SK-N-SH (cell line): ENCODE measurements around the gene TOX4. TPM values are rescaled to one million over a fixed set of nuclear protein-coding genes. Genes with fewer than 3 reads are reported as not detected.

Experiments used
- CTCF ChIA-PET: fragments of 300-600, 350-600 bp; formaldehyde crosslinking; extraction: SDS; loops from one replicate; lab custom pipeline; 2021; lab: Yijun Ruan, JAX
- POLR2A ChIA-PET: fragments of 350-600 bp; sonication (Branson Sonifier 250); formaldehyde crosslinking; extraction: SDS; loops from one replicate; lab custom pipeline; 2020; ENCODE audit warnings: antibody characterized with exemption, inconsistent platforms; lab: Yijun Ruan, JAX
- DNase-seq: peaks from one replicate; pipeline ENCODE4 v3.0.0; 2012
- H2AFZ ChIP-seq: fragments of 200-600 bp; sonication (generic); 2 replicates; pipeline ENCODE4 v1.8.1; 2016; ENCODE audit warnings: antibody characterized with exemption, mild to moderate bottlenecking, low read depth
- H3F3A ChIP-seq: fragments of 200-600 bp; sonication (generic); replicated peaks from 2 replicates; pipeline ENCODE3; 2016; ENCODE audit warnings: antibody characterized with exemption, mild to moderate bottlenecking; ENCODE audit not compliant: insufficient read depth
- H3K27ac ChIP-seq, 2 experiments: fragments of 200-500 bp in 1 of 2; fragments of 200-600 bp in 1 of 2; sonication (Bioruptor generic) in 1 of 2; sonication (generic), shearing (Covaris generic) in 1 of 2; 2 replicates each; pipeline versions ENCODE4 v1.5.1 to v1.6.1; 2014 to 2016; ENCODE audit warnings: low read depth in 2 of 2, inconsistent platforms in 1 of 2, low read length in 1 of 2, mild to moderate bottlenecking in 1 of 2, mixed read lengths in 1 of 2
- H3K27me3 ChIP-seq: fragments of 200-600 bp; sonication (generic), shearing (Covaris generic); 2 replicates; pipeline ENCODE4 v1.6.1; 2016; ENCODE audit warnings: mixed run types; ENCODE audit not compliant: insufficient read depth
- H3K36me3 ChIP-seq, 2 experiments: fragments of 200-500 bp in 1 of 2; fragments of 200-600 bp in 1 of 2; sonication (Bioruptor generic) in 1 of 2; sonication (generic) in 1 of 2; replicated peaks in 1 of 2; 2 replicates each; pipeline versions ENCODE3 to v1.5.1; 2014 to 2016; ENCODE audit warnings: low read length in 1 of 2, mild to moderate bottlenecking in 1 of 2; ENCODE audit not compliant: insufficient read depth in 2 of 2, control insufficient read depth in 1 of 2
- H3K4me1 ChIP-seq, 2 experiments: fragments of 200-500 bp in 1 of 2; fragments of 200-600 bp in 1 of 2; sonication (Bioruptor generic) in 1 of 2; sonication (generic), shearing (Covaris generic) in 1 of 2; 2 replicates each; pipeline versions ENCODE4 v1.5.1 to v1.6.1; 2014 to 2016; ENCODE audit warnings: low read depth in 1 of 2, low read length in 1 of 2, mixed run types in 1 of 2; ENCODE audit not compliant: insufficient read depth in 2 of 2, control insufficient read depth in 1 of 2
- H3K4me2 ChIP-seq: fragments of 200-600 bp; sonication (generic), shearing (Covaris generic); 2 replicates; pipeline ENCODE4 v1.6.1; 2017; ENCODE audit warnings: mixed run types
- H3K4me3 ChIP-seq, 2 experiments: fragments of 200-500 bp in 1 of 2; fragments of 200-600 bp in 1 of 2; sonication (Bioruptor generic) in 1 of 2; sonication (generic), shearing (Covaris generic) in 1 of 2; 2 replicates each; pipeline versions ENCODE4 v1.5.1 to v1.8.1; 2014 to 2016; ENCODE audit warnings: low read depth in 2 of 2, inconsistent platforms in 1 of 2, low read length in 1 of 2, mild to moderate bottlenecking in 1 of 2, mixed read lengths in 1 of 2, moderate library complexity in 1 of 2
- H3K79me2 ChIP-seq: fragments of 200-600 bp; sonication (generic); 2 replicates; pipeline ENCODE4 v1.8.1; 2017; ENCODE audit warnings: mild to moderate bottlenecking; ENCODE audit not compliant: insufficient read depth
- H3K9ac ChIP-seq: fragments of 200-600 bp; sonication (generic); 2 replicates; pipeline ENCODE4 v1.6.1; 2017; ENCODE audit warnings: mixed run types
- H3K9me2 ChIP-seq: fragments of 200-600 bp; sonication (generic); 2 replicates; pipeline ENCODE4 v1.6.1; 2017; ENCODE audit warnings: mixed run types
- H3K9me3 ChIP-seq: fragments of 200-600 bp; sonication (generic); 2 replicates; pipeline ENCODE4 v1.6.1; 2017; ENCODE audit warnings: mixed run types, mild to moderate bottlenecking, moderate library complexity
- H4K20me1 ChIP-seq: fragments of 200-600 bp; sonication (generic); 2 replicates; pipeline ENCODE4 v1.6.1; 2017; ENCODE audit warnings: mild to moderate bottlenecking, mixed run types; ENCODE audit not compliant: insufficient read depth
- CHD2 ChIP-seq: fragments of 150-350 bp; IDR thresholded peaks from 2 replicates; pipeline ENCODE4 v1.6.1; 2018; ENCODE audit warnings: low read length; ENCODE audit not compliant: partially characterized antibody
- ELF1 ChIP-seq: IDR thresholded peaks from 2 replicates; pipeline ENCODE4 v1.4.0; 2012
- EP300 ChIP-seq, 2 experiments: IDR thresholded peaks; 2 replicates each; pipeline versions ENCODE4 v1.4.0 to v1.6.1; 2012; ENCODE audit warnings: borderline replicate concordance in 1 of 2, low read depth in 1 of 2, low read length in 1 of 2
- EZH2phosphoT487 ChIP-seq: fragments of 200-600 bp; sonication (generic); IDR thresholded peaks from 2 replicates; pipeline ENCODE4 v1.6.1; 2017; ENCODE audit warnings: low read depth, mixed run types, mild to moderate bottlenecking, antibody characterized with exemption, moderate library complexity, borderline replicate concordance
- FOXJ3 ChIP-seq: sonication (generic); formaldehyde crosslinking; IDR thresholded peaks from 2 replicates; pipeline ENCODE4 v1.5.1; 2020; ENCODE audit warnings: mild to moderate bottlenecking, missing genetic modification reagents
- FOXM1 ChIP-seq: IDR thresholded peaks from 2 replicates; pipeline ENCODE4 v1.4.0; 2012; ENCODE audit warnings: low read depth, mild to moderate bottlenecking
- GABPA ChIP-seq: IDR thresholded peaks from 2 replicates; pipeline ENCODE4 v1.4.0; 2012; ENCODE audit warnings: low read depth, mild to moderate bottlenecking
- MEF2A ChIP-seq: IDR thresholded peaks from 2 replicates; pipeline ENCODE4 v1.4.0; 2012; ENCODE audit warnings: low read depth, borderline replicate concordance
- MXI1 ChIP-seq: IDR thresholded peaks from 2 replicates; pipeline ENCODE4 v1.6.1; 2012; ENCODE audit warnings: mild to moderate bottlenecking, low read depth, low read length, improper control_type of control experiment
- NFIC ChIP-seq: IDR thresholded peaks from 2 replicates; pipeline ENCODE4 v1.4.0; 2012; ENCODE audit warnings: borderline replicate concordance
- NRF1 ChIP-seq: IDR thresholded peaks from 2 replicates; pipeline ENCODE4 v1.6.1; 2012; ENCODE audit warnings: low read depth, mild to moderate bottlenecking, low read length
- POLR2AphosphoS5 ChIP-seq: IDR thresholded peaks from 2 replicates; pipeline ENCODE4 v1.6.1; 2012; ENCODE audit warnings: low read depth, low read length
- RFX5 ChIP-seq: IDR thresholded peaks from 2 replicates; pipeline ENCODE4 v1.6.1; 2012; ENCODE audit warnings: mild to moderate bottlenecking, improper control_type of control experiment, low read length
- TCF12 ChIP-seq: IDR thresholded peaks from 2 replicates; pipeline ENCODE4 v1.4.0; 2012
- TEAD4 ChIP-seq: IDR thresholded peaks from 2 replicates; pipeline ENCODE4 v1.4.0; 2012; ENCODE audit warnings: mild to moderate bottlenecking, borderline replicate concordance; ENCODE audit not compliant: insufficient read depth
- YY1 ChIP-seq: IDR thresholded peaks from 2 replicates; pipeline ENCODE4 v1.4.0; 2012; ENCODE audit warnings: low read depth, mild to moderate bottlenecking
- polyA plus RNA-seq, 3 experiments: library from polyadenylated mRNA; depleted of rRNA; stranded (reverse); fragments of >200 nt; gene quantifications; 2 replicates each; pipeline ENCODE4 v1.2.3, GENCODE V29; 2012
- TF ChIP-seq, protein P1 (sequence below): IDR thresholded peaks from 2 replicates; pipeline ENCODE4 v1.4.0; 2012; ENCODE audit warnings: low read depth, borderline replicate concordance
- TF ChIP-seq, protein P2 (sequence below): fragments of 150-350 bp; IDR thresholded peaks from 2 replicates; pipeline ENCODE4 v1.6.1; 2017; ENCODE audit warnings: antibody characterized with exemption, low read length, low read depth, borderline replicate concordance
- TF ChIP-seq, protein P3 (sequence below): IDR thresholded peaks from 2 replicates; pipeline ENCODE4; 2012
- TF ChIP-seq, protein P4 (sequence below): IDR thresholded peaks from 2 replicates; pipeline ENCODE4 v1.4.0; 2012; ENCODE audit warnings: low read depth
- TF ChIP-seq, protein P5 (sequence below): IDR thresholded peaks from 2 replicates; pipeline ENCODE4 v1.6.1; 2012; ENCODE audit warnings: mild to moderate bottlenecking, low read depth, low read length, moderate library complexity

Gene TOX4
- polyA plus RNA-seq, 1 of the 3 experiments (the other 2 are of a cell fraction) = 52.3 TPM

DNA sequence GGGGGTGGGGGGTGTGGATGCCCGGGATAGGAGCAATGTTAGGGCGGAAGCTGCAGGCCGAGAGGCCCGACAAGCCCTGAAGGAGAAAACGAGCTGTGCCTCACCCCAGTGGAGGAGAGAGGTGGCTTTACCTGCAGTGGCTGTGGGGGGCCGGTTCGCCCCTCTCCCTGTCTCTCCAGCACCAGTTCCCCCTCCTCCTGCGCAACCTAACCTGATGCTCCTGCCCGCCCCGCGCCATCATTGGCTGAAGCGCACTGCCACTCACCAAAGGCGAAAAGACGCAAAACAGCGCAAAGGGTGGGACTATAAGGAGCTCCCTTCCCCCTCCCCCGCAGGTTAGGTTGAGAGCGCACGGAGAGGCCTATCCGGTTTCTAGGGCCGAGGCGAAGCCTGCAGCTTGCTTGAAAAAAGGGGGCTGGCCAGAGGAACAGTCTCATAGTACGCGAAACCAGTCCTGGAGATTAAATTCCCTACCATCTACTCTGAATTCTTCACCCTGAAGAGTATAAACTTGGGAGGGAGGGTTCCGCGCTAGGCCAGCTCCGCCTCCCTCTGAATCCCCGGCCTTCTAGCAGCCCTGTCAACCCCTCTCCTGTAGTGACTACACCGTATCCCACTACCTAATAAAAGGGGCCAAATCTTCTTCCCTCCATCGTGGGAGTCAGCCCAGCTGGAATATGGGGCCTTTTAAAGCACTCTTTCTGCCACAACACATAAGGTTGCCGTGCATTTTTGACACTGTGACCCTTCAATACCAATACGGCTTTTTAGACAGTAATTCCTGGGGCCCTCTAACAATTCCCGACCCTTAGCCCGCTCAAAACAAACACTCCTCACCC, 39.7 kb upstream of the TOX4 start (continued):
- peak; percentile 98 for TF ChIP-seq CHD2
- TF ChIP-seq, protein P1, sequence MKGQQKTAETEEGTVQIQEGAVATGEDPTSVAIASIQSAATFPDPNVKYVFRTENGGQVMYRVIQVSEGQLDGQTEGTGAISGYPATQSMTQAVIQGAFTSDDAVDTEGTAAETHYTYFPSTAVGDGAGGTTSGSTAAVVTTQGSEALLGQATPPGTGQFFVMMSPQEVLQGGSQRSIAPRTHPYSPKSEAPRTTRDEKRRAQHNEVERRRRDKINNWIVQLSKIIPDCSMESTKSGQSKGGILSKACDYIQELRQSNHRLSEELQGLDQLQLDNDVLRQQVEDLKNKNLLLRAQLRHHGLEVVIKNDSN = no peak
- TF ChIP-seq POLR2AphosphoS5 = peak; percentile 84
- TF ChIP-seq, protein P2, sequence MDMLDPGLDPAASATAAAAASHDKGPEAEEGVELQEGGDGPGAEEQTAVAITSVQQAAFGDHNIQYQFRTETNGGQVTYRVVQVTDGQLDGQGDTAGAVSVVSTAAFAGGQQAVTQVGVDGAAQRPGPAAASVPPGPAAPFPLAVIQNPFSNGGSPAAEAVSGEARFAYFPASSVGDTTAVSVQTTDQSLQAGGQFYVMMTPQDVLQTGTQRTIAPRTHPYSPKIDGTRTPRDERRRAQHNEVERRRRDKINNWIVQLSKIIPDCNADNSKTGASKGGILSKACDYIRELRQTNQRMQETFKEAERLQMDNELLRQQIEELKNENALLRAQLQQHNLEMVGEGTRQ = no peak
- TF ChIP-seq, protein P3, sequence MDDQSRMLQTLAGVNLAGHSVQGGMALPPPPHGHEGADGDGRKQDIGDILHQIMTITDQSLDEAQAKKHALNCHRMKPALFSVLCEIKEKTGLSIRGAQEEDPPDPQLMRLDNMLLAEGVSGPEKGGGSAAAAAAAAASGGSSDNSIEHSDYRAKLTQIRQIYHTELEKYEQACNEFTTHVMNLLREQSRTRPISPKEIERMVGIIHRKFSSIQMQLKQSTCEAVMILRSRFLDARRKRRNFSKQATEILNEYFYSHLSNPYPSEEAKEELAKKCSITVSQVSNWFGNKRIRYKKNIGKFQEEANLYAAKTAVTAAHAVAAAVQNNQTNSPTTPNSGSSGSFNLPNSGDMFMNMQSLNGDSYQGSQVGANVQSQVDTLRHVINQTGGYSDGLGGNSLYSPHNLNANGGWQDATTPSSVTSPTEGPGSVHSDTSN = peak; percentile 100
- TF ChIP-seq ELF1 = peak; percentile 80
- no peak for TF ChIP-seq EZH2phosphoT487

DNA sequence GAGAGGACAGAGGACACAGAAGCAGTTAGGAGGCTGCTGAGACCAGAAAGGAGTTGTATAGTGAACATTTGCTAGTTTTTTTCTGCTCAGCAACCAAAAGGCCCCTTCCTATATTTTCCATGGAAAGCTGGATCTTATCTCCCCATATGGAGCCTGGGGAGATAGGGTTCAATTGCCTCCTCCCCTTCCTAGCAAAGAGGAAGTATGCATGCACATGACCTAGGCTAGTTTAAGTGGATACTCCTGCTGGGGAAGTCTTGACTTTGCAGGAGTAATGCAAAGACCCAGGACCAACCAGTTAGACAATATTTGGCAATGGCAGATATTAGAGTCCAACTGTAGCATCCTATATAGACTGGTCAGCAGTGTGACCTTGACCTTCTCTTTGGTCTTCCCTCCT, 36.1 kb upstream of the TOX4 start:
- H3K4me2 ChIP-seq = no peak overlapping the region
- H4K20me1 ChIP-seq = no peaks in the 10 kb centered on the region
- peaks cover 4 to 6% of the 10 kb centered on the region in 2 experiments; a peak in 3 of 4 replicates for H3K4me1 ChIP-seq
- TF ChIP-seq, protein P4, sequence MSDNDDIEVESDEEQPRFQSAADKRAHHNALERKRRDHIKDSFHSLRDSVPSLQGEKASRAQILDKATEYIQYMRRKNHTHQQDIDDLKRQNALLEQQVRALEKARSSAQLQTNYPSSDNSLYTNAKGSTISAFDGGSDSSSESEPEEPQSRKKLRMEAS = no peak
- TF ChIP-seq FOXM1 = no peak
- TF ChIP-seq CHD2 = no peak
- no peak for TF ChIP-seq EP300 (IDR thresholded peaks at IDR 0.05; ENCODE audit: borderline replicate concordance in 1 of 2, low read depth in 1 of 2, low read length in 1 of 2)
- TF ChIP-seq, protein P5, sequence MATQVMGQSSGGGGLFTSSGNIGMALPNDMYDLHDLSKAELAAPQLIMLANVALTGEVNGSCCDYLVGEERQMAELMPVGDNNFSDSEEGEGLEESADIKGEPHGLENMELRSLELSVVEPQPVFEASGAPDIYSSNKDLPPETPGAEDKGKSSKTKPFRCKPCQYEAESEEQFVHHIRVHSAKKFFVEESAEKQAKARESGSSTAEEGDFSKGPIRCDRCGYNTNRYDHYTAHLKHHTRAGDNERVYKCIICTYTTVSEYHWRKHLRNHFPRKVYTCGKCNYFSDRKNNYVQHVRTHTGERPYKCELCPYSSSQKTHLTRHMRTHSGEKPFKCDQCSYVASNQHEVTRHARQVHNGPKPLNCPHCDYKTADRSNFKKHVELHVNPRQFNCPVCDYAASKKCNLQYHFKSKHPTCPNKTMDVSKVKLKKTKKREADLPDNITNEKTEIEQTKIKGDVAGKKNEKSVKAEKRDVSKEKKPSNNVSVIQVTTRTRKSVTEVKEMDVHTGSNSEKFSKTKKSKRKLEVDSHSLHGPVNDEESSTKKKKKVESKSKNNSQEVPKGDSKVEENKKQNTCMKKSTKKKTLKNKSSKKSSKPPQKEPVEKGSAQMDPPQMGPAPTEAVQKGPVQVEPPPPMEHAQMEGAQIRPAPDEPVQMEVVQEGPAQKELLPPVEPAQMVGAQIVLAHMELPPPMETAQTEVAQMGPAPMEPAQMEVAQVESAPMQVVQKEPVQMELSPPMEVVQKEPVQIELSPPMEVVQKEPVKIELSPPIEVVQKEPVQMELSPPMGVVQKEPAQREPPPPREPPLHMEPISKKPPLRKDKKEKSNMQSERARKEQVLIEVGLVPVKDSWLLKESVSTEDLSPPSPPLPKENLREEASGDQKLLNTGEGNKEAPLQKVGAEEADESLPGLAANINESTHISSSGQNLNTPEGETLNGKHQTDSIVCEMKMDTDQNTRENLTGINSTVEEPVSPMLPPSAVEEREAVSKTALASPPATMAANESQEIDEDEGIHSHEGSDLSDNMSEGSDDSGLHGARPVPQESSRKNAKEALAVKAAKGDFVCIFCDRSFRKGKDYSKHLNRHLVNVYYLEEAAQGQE = no peak
- TF ChIP-seq, protein P2 = no peak
- no peak for TF ChIP-seq NRF1
- no peak for TF ChIP-seq RFX5
- TF ChIP-seq MEF2A = no peak
- no peak for TF ChIP-seq FOXJ3 (CRISPR knock-in tag)
- no peak for TF ChIP-seq NFIC
- TF ChIP-seq YY1 = no peak
- TF ChIP-seq MXI1 = no peak
- TF ChIP-seq EZH2phosphoT487 = no peak
- TF ChIP-seq TCF12 = no peak
- no peak for TF ChIP-seq GABPA
- TF ChIP-seq TEAD4 = no peak
- no peak for TF ChIP-seq ELF1
- no peak for TF ChIP-seq POLR2AphosphoS5
- H3K9me2 ChIP-seq = no peaks in the 10 kb centered on the region
- no peaks in the 10 kb centered on the region for H3K27me3 ChIP-seq
- H3K27ac ChIP-seq = no peak overlapping the region
- POLR2A ChIA-PET = no interaction called here
- peaks cover 91% of the 10 kb centered on the region for H3K79me2 ChIP-seq
- H3K4me3 ChIP-seq = no peak overlapping the region
- peaks cover 0 to 13% of the 10 kb centered on the region in 2 experiments for H3K36me3 ChIP-seq
- H2AFZ ChIP-seq = no peak overlapping the region
- CTCF ChIA-PET = no interaction called here
- no peaks in the 10 kb centered on the region for H3K9me3 ChIP-seq
- no peak overlapping the region for H3K9ac ChIP-seq
- DNase-seq = peak; percentile 34
- H3F3A ChIP-seq = peaks cover 7% of the 10 kb centered on the region
